CD4-positive, alpha-beta T cell (primary cell): ENCODE results near the gene KCNN4. TPM values are rescaled to one million over a fixed set of nuclear protein-coding genes. Genes with fewer than 3 reads are reported as not detected.

Experiments
- ATAC-seq: fragments of 200-7000 bp; cut with Tn5 transposase; one replicate; pipeline ENCODE4 v1.10.0; 2022; ENCODE audit warnings: mild to moderate bottlenecking; ENCODE audit not compliant: poor library complexity
- CTCF ChIA-PET: fragments of 350-600 bp; sonication (Branson Sonifier 250); formaldehyde crosslinking; loops from one replicate; lab custom pipeline; 2021; ENCODE audit warnings: antibody characterized with exemption, inconsistent platforms; lab: Charles Lee
- POLR2A ChIA-PET: fragments of 350-600 bp; sonication (Branson Sonifier 250); formaldehyde crosslinking; loops from one replicate; lab custom pipeline; 2021; ENCODE audit warnings: antibody characterized with exemption, inconsistent platforms; lab: Charles Lee
- DNase-seq, 14 experiments: peaks; one replicate each; pipeline ENCODE4 v3.0.0-alpha.2; 2013 to 2020; ENCODE audit warnings: mixed read lengths in 2 of 14
- H3K27ac ChIP-seq, 2 donors: one replicate each; pipeline versions ENCODE4 v1.5.1 to v1.7.0; 2013; ENCODE audit warnings: low read length in 2 of 2, low read depth in 1 of 2, mild to moderate bottlenecking in 1 of 2
- H3K27me3 ChIP-seq, 2 experiments: 1 replicate in 1 of 2; 2 replicates in 1 of 2; pipeline versions ENCODE4 v1.6.1 to v1.7.0; 2013; ENCODE audit warnings: low read length in 2 of 2, control low read depth in 1 of 2, mild to moderate bottlenecking in 1 of 2, moderate library complexity in 1 of 2; ENCODE audit not compliant: insufficient read depth in 2 of 2, control insufficient read depth in 1 of 2
- H3K36me3 ChIP-seq: one replicate; pipeline ENCODE4 v1.6.1; 2013; ENCODE audit warnings: low read length, control low read depth; ENCODE audit not compliant: insufficient read depth
- H3K4me1 ChIP-seq: one replicate; pipeline ENCODE4 v1.6.1; 2013; ENCODE audit warnings: low read length, control low read depth; ENCODE audit not compliant: insufficient read depth
- H3K4me3 ChIP-seq: one replicate; pipeline ENCODE4 v1.5.1; 2013; ENCODE audit warnings: mild to moderate bottlenecking, low read length, moderate library complexity
- H3K9me3 ChIP-seq, 2 experiments: 1 replicate in 1 of 2; 2 replicates in 1 of 2; pipeline versions ENCODE4 v1.6.1 to v1.7.0; 2013; ENCODE audit warnings: low read length in 2 of 2, mild to moderate bottlenecking in 2 of 2, control low read depth in 1 of 2, moderate library complexity in 1 of 2; ENCODE audit not compliant: control insufficient read depth in 1 of 2, insufficient read depth in 1 of 2
- H3K27ac Mint-ChIP-seq: one replicate; pipeline ENCODE4 v1.8.0; 2020; ENCODE audit warnings: mixed read lengths
- H3K27me3 Mint-ChIP-seq: one replicate; pipeline ENCODE4 v1.8.0; 2021; ENCODE audit warnings: mixed read lengths
- H3K36me3 Mint-ChIP-seq: one replicate; pipeline ENCODE4 v1.8.0; 2021; ENCODE audit warnings: low read depth, mixed read lengths
- H3K4me1 Mint-ChIP-seq: one replicate; pipeline ENCODE4 v1.8.0; 2021; ENCODE audit warnings: low read depth, mixed read lengths
- H3K4me3 Mint-ChIP-seq: one replicate; pipeline ENCODE4 v1.8.0; 2020; ENCODE audit warnings: mild to moderate bottlenecking, mixed read lengths
- H3K9me3 Mint-ChIP-seq: one replicate; pipeline ENCODE4 v1.8.0; 2020; ENCODE audit warnings: mixed read lengths
- CTCF ChIP-seq: fragments of 200-600 bp; IDR thresholded peaks from one replicate; pipeline ENCODE4 v1.8.0; 2022; ENCODE audit warnings: antibody characterized with exemption, mild to moderate bottlenecking
- intact Hi-C, 2 experiments: fragments of 100-400 bp; cut with DNase I in 1 of 2; cut with micrococcal nuclease in 1 of 2; formaldehyde crosslinking; loops; one replicate each; pipeline versions ENCODE4 v1.15.1 to v1.9.0; 2023 to 2025; cut with DNase I, micrococcal nuclease
- total RNA-seq, 174 experiments: library from RNA in 2 of 174; stranded (reverse) in 2 of 174; gene quantifications; one replicate each; pipeline ENCODE4 v1.2.3 and lab custom pipeline; 2021 to 2026

Gene KCNN4
- total RNA-seq, 2 experiments from 2014 or later = 9.7 to 10.4 TPM

GRCh38 chr19:43741075-43741825, 39.5 kb downstream of the KCNN4 start:
- peaks cover 9% of the 10 kb centered on the region for H3K4me1 ChIP-seq
- ChIA-PET POLR2A (no interaction called here), CTCF (no interaction called here)
- Mint-ChIP-seq H3K27ac (no peak overlapping the region), H3K27me3 (no peaks in the 10 kb centered on the region), H3K4me1 (peaks cover 6% of the 10 kb centered on the region), H3K36me3 (peaks cover 91% of the 10 kb centered on the region), H3K9me3 (no peaks in the 10 kb centered on the region), H3K4me3 (no peak overlapping the region)
- H3K27ac ChIP-seq = no peak overlapping the region
- no peak for TF ChIP-seq CTCF
- DNase-seq (no peak), ATAC-seq (no peak)
- H3K36me3 ChIP-seq = peaks cover 89% of the 10 kb centered on the region
- intact Hi-C loops = loop anchor here in 1 of 2 experiments (5.0 kb wide), 1 partner anchor 69 kb away; the partner anchor contains the start of gene PLAUR
- H3K4me3 ChIP-seq = no peak overlapping the region
- no peaks in the 10 kb centered on the region for H3K9me3 ChIP-seq
- no peaks in the 10 kb centered on the region for H3K27me3 ChIP-seq

DNA sequence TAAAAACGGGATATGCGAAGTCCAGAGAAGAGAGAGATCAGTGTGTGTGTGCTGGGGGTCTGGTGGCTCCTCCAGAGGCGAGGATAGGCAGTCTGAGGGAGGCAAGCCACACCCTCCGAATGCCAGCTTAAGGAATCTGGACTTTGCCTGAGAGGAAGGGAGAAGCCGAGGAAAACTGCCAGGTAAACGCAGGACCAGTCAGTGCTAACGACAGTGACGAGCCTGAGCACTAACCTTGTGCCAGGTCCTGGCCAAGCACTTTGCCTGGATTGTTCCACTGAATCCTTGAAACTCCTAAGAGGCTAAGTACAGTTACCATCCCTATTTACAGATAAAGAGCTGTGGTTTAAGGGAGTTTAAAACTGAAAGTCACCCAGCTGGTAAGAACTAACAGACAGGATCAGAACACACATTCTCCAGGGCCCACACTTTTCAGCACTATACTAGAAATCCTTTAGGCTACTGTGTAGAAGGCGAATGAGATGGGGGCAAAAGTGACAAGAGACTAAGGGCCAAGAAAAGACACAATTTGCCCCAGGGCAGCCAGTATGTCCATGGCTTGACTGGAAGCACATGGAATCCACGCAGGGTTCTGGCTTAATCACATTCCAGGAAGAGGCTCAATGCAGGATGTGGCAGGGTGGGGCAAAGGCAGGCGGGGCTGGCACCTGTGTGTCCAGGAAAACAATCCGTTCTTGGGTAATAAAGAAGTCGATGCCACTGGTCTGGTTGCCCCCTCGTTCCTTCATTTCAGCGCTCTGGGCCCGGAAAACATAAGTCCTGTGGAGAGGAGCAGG, 41.1 kb downstream of the KCNN4 start:
- intact Hi-C loops = loop anchor here in 1 of 2 experiments (5.0 kb wide), 1 partner anchor 67 kb away; the partner anchor contains the start of gene PLAUR
- H3K4me3 ChIP-seq = no peak overlapping the region
- no peaks in the 10 kb centered on the region for H3K9me3 ChIP-seq
- no peaks in the 10 kb centered on the region for H3K4me1 Mint-ChIP-seq
- CTCF ChIA-PET = no interaction called here
- DNase-seq (no peak), ATAC-seq (no peak)
- no peaks in the 10 kb centered on the region for H3K9me3 Mint-ChIP-seq
- H3K4me3 Mint-ChIP-seq = no peak overlapping the region
- no peak for TF ChIP-seq CTCF
- no peak overlapping the region for H3K27ac ChIP-seq
- peaks cover 88% of the 10 kb centered on the region for H3K36me3 ChIP-seq
- no peaks in the 10 kb centered on the region for H3K27me3 Mint-ChIP-seq
- POLR2A ChIA-PET = no interaction called here
- peaks cover 89% of the 10 kb centered on the region for H3K36me3 Mint-ChIP-seq
- no peak overlapping the region for H3K27ac Mint-ChIP-seq
- H3K27me3 ChIP-seq = no peaks in the 10 kb centered on the region
- peaks cover 6% of the 10 kb centered on the region for H3K4me1 ChIP-seq

GRCh38 chr19:43738780-43739211, 42.0 kb downstream of the KCNN4 start:
- Mint-ChIP-seq H3K9me3 (no peaks in the 10 kb centered on the region), H3K27ac (no peak overlapping the region), H3K4me1 (no peaks in the 10 kb centered on the region), H3K27me3 (no peaks in the 10 kb centered on the region), H3K4me3 (no peak overlapping the region), H3K36me3 (peaks cover 89% of the 10 kb centered on the region)
- ChIA-PET POLR2A (no interaction called here), CTCF (no interaction called here)
- Histone ChIP-seq H3K4me3 (no peak overlapping the region), H3K9me3 (no peaks in the 10 kb centered on the region), H3K36me3 (peaks cover 88% of the 10 kb centered on the region), H3K27me3 (no peaks in the 10 kb centered on the region), H3K4me1 (peaks cover 6% of the 10 kb centered on the region), H3K27ac (no peak overlapping the region)
- TF ChIP-seq CTCF = no peak
- intact Hi-C loops = no loop called here
- ATAC-seq (no peak), DNase-seq (no peak)
